HEK293 (cell line): Measurements from ENCODE around the gene C12orf57.
A peak's percentile ranks its signal among the peaks of the same experiment; 100 is the strongest.

Experiments used
- GFI1B ChIP-seq: fragments of 450-650 bp; formaldehyde crosslinking; IDR thresholded peaks from 2 replicates; pipeline ENCODE4 v1.5.1; 2016; ENCODE audit warnings: missing biosample characterization, missing genetic modification characterization
- GLI2 ChIP-seq: fragments of 450-650 bp; formaldehyde crosslinking; IDR thresholded peaks from 2 replicates; pipeline ENCODE4; 2017; ENCODE audit warnings: missing biosample characterization, missing genetic modification characterization, low read depth, borderline replicate concordance
- GLIS2 ChIP-seq: fragments of 450-650 bp; formaldehyde crosslinking; IDR thresholded peaks from 2 replicates; pipeline ENCODE4 v1.5.1; 2016; ENCODE audit warnings: missing biosample characterization, missing genetic modification characterization
- OVOL3 ChIP-seq: fragments of 450-650 bp; formaldehyde crosslinking; IDR thresholded peaks from 2 replicates; pipeline ENCODE4 v1.5.1; 2016; ENCODE audit warnings: missing biosample characterization, missing genetic modification characterization
- SP2 ChIP-seq: fragments of 450-650 bp; formaldehyde crosslinking; IDR thresholded peaks from 2 replicates; pipeline ENCODE4 v1.5.1; 2016; ENCODE audit warnings: missing biosample characterization, missing genetic modification characterization
- YY1 ChIP-seq: fragments of 450-650 bp; formaldehyde crosslinking; IDR thresholded peaks from 2 replicates; pipeline ENCODE4 v1.5.1; 2018; ENCODE audit warnings: missing biosample characterization, missing genetic modification characterization
- ZBTB8A ChIP-seq: fragments of 450-650 bp; formaldehyde crosslinking; IDR thresholded peaks from 2 replicates; pipeline ENCODE4 v1.5.1; 2016; ENCODE audit warnings: missing biosample characterization, missing genetic modification characterization
- ZEB2 ChIP-seq: fragments of 450-650 bp; formaldehyde crosslinking; IDR thresholded peaks from 2 replicates; pipeline ENCODE4 v1.5.1; 2016; ENCODE audit warnings: missing biosample characterization, missing genetic modification characterization
- ZFP3 ChIP-seq: fragments of 450-650 bp; formaldehyde crosslinking; IDR thresholded peaks from 2 replicates; pipeline ENCODE4 v1.5.1; 2016; ENCODE audit warnings: low read depth, missing biosample characterization, missing genetic modification characterization
- ZNF16 ChIP-seq: fragments of 450-650 bp; formaldehyde crosslinking; IDR thresholded peaks from 2 replicates; pipeline ENCODE4 v1.5.1; 2016; ENCODE audit warnings: low read depth, missing biosample characterization, missing genetic modification characterization
- ZNF366 ChIP-seq: fragments of 450-650 bp; formaldehyde crosslinking; conservative IDR thresholded peaks from 2 replicates; pipeline ENCODE4 v1.5.1; 2016; ENCODE audit warnings: missing biosample characterization, missing genetic modification characterization
- ZNF404 ChIP-seq: fragments of 450-650 bp; formaldehyde crosslinking; IDR thresholded peaks from 2 replicates; pipeline ENCODE4 v1.5.1; 2017; ENCODE audit warnings: missing biosample characterization, missing genetic modification characterization
- ZNF555 ChIP-seq: fragments of 450-650 bp; formaldehyde crosslinking; conservative IDR thresholded peaks from 2 replicates; pipeline ENCODE4 v1.5.1; 2017; ENCODE audit warnings: missing biosample characterization, mild to moderate bottlenecking, missing genetic modification characterization, inconsistent platforms
- ZNF561 ChIP-seq: fragments of 450-650 bp; IDR thresholded peaks from 2 replicates; pipeline ENCODE4 v1.5.1; 2018; ENCODE audit warnings: missing biosample characterization, missing genetic modification characterization, borderline replicate concordance
- ZNF571 ChIP-seq: fragments of 450-650 bp; formaldehyde crosslinking; IDR thresholded peaks from 2 replicates; pipeline ENCODE4 v1.5.0; 2017; ENCODE audit warnings: missing biosample characterization, missing genetic modification characterization
- ZNF610 ChIP-seq: fragments of 450-650 bp; formaldehyde crosslinking; IDR thresholded peaks from 2 replicates; pipeline ENCODE4 v1.5.1; 2016; ENCODE audit warnings: missing biosample characterization, missing genetic modification characterization, borderline replicate concordance
- ZSCAN30 ChIP-seq: fragments of 450-650 bp; IDR thresholded peaks from 2 replicates; pipeline ENCODE4 v1.5.1; 2018; ENCODE audit warnings: missing biosample characterization, mild to moderate bottlenecking, missing genetic modification characterization, moderate library complexity
- TF ChIP-seq, protein P1 (sequence below): fragments of 450-650 bp; formaldehyde crosslinking; IDR thresholded peaks from 2 replicates; pipeline ENCODE4 v1.5.1; 2017; ENCODE audit warnings: missing biosample characterization, mild to moderate bottlenecking, missing genetic modification characterization, moderate library complexity
- TF ChIP-seq, protein P2 (sequence below): fragments of 450-650 bp; IDR thresholded peaks from 2 replicates; pipeline ENCODE4 v1.5.1; 2018; ENCODE audit warnings: missing biosample characterization, mild to moderate bottlenecking, missing genetic modification characterization
- TF ChIP-seq, protein P3 (sequence below): fragments of 450-650 bp; formaldehyde crosslinking; IDR thresholded peaks from 2 replicates; pipeline ENCODE4 v1.5.1; 2017; ENCODE audit warnings: missing biosample characterization, missing genetic modification characterization
- TF ChIP-seq, protein P4 (sequence below): fragments of 450-650 bp; formaldehyde crosslinking; IDR thresholded peaks from 2 replicates; pipeline ENCODE4 v1.5.1; 2016; ENCODE audit warnings: missing biosample characterization, missing genetic modification characterization
- TF ChIP-seq, protein P5 (sequence below): fragments of 450-650 bp; formaldehyde crosslinking; IDR thresholded peaks from 2 replicates; pipeline ENCODE4 v1.5.1; 2016; ENCODE audit warnings: missing biosample characterization, missing genetic modification characterization
- TF ChIP-seq, protein P6 (sequence below): fragments of 450-650 bp; formaldehyde crosslinking; IDR thresholded peaks from 2 replicates; pipeline ENCODE4 v1.5.1; 2016; ENCODE audit warnings: missing biosample characterization, missing genetic modification characterization
- TF ChIP-seq, protein P7 (sequence below): fragments of 450-650 bp; formaldehyde crosslinking; IDR thresholded peaks from 2 replicates; pipeline ENCODE4 v1.5.1; 2016; ENCODE audit warnings: missing biosample characterization, missing genetic modification characterization
- TF ChIP-seq, protein P8 (sequence below): fragments of 450-650 bp; formaldehyde crosslinking; IDR thresholded peaks from 2 replicates; pipeline ENCODE4 v1.5.1; 2016; ENCODE audit warnings: missing biosample characterization, missing genetic modification characterization

The C12orf57 gene

DNA sequence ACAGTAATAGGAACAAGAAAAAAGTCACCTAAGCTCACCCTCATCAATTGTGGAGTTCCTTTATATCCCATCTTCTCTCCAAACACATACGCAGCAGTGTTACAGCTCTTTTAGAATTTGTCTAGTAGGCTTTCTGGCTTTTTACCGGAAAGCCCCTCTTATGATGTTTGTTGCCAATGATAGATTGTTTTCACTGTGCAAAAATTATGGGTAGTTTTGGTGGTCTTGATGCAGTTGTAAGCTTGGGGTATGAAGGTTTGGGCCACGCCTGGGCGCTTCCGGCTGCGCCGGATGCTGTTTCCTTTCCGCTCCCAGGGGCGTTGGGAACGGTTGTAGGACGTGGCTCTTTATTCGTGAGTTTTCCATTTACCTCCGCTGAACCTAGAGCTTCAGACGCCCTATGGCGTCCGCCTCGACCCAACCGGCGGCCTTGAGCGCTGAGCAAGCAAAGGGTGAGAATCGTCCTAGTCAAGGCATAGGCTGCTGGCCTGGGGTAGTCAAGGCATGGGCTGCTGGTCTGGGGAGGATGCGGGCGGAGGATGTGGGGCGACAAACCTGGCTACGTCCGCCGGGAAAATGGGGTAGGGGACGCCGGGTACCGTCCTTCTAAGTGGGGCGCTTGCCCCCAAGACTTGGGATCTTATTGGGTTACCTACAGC, at the start of gene C12orf57, which contains the start of gene RNU7-1 (continued):
- TF ChIP-seq, protein P1, sequence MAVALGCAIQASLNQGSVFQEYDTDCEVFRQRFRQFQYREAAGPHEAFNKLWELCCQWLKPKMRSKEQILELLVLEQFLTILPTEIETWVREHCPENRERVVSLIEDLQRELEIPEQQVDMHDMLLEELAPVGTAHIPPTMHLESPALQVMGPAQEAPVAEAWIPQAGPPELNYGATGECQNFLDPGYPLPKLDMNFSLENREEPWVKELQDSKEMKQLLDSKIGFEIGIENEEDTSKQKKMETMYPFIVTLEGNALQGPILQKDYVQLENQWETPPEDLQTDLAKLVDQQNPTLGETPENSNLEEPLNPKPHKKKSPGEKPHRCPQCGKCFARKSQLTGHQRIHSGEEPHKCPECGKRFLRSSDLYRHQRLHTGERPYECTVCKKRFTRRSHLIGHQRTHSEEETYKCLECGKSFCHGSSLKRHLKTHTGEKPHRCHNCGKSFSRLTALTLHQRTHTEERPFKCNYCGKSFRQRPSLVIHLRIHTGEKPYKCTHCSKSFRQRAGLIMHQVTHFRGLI (tag by site-specific recombination) = peak; percentile 1; the same call in 1 of the 2 replicates
- TF ChIP-seq GLI2 (tag by site-specific recombination) = no peak; the same call in 1 of the 2 replicates
- 0 out of 2 replicates have a peak, but pooled peaks have one; percentile 10 for TF ChIP-seq ZNF366 (tag by site-specific recombination)
- TF ChIP-seq GFI1B (tag by site-specific recombination) = peak; percentile 10; the same call in 1 of the 2 replicates
- TF ChIP-seq ZNF561 (tag by site-specific recombination) = peak; percentile 42; the same call in 1 of the 2 replicates
- TF ChIP-seq ZSCAN30 = peak; percentile 62
- TF ChIP-seq ZBTB8A (tag by site-specific recombination) = no peak
- peak; percentile 5; the same call in 1 of the 2 replicates for TF ChIP-seq OVOL3 (tag by site-specific recombination)
- 0 out of 2 replicates have a peak, but pooled peaks have one; percentile 30 for TF ChIP-seq ZEB2
- no peak for TF ChIP-seq GLIS2 (tag by site-specific recombination)
- no peak for TF ChIP-seq ZNF16
- TF ChIP-seq, protein P2, sequence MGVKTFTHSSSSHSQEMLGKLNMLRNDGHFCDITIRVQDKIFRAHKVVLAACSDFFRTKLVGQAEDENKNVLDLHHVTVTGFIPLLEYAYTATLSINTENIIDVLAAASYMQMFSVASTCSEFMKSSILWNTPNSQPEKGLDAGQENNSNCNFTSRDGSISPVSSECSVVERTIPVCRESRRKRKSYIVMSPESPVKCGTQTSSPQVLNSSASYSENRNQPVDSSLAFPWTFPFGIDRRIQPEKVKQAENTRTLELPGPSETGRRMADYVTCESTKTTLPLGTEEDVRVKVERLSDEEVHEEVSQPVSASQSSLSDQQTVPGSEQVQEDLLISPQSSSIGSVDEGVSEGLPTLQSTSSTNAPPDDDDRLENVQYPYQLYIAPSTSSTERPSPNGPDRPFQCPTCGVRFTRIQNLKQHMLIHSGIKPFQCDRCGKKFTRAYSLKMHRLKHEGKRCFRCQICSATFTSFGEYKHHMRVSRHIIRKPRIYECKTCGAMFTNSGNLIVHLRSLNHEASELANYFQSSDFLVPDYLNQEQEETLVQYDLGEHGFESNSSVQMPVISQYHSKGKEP (tag by site-specific recombination) = peak; percentile 62
- TF ChIP-seq ZNF571 (tag by site-specific recombination) = no peak
- TF ChIP-seq, protein P3, sequence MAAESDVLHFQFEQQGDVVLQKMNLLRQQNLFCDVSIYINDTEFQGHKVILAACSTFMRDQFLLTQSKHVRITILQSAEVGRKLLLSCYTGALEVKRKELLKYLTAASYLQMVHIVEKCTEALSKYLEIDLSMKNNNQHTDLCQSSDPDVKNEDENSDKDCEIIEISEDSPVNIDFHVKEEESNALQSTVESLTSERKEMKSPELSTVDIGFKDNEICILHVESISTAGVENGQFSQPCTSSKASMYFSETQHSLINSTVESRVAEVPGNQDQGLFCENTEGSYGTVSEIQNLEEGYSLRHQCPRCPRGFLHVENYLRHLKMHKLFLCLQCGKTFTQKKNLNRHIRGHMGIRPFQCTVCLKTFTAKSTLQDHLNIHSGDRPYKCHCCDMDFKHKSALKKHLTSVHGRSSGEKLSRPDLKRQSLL (tag by site-specific recombination) = peak; percentile 66; the same call in 1 of the 2 replicates
- TF ChIP-seq, protein P4, sequence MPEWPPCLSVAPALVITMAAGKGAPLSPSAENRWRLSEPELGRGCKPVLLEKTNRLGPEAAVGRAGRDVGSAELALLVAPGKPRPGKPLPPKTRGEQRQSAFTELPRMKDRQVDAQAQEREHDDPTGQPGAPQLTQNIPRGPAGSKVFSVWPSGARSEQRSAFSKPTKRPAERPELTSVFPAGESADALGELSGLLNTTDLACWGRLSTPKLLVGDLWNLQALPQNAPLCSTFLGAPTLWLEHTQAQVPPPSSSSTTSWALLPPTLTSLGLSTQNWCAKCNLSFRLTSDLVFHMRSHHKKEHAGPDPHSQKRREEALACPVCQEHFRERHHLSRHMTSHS (tag by site-specific recombination) = no peak
- TF ChIP-seq ZNF555 (tag by site-specific recombination) = no peak
- TF ChIP-seq ZNF610 (tag by site-specific recombination) = 0 out of 2 replicates have a peak, but pooled peaks have one; percentile 33
- TF ChIP-seq, protein P5, sequence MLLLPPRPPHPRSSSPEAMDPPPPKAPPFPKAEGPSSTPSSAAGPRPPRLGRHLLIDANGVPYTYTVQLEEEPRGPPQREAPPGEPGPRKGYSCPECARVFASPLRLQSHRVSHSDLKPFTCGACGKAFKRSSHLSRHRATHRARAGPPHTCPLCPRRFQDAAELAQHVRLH (tag by site-specific recombination) = peak; percentile 88
- TF ChIP-seq YY1 (tag by site-specific recombination) = peak; percentile 75; the same call in 1 of the 2 replicates
- TF ChIP-seq ZFP3 (tag by site-specific recombination) = 0 out of 2 replicates have a peak, but pooled peaks have one; percentile 48
- TF ChIP-seq SP2 = peak; percentile 66
- TF ChIP-seq, protein P6, sequence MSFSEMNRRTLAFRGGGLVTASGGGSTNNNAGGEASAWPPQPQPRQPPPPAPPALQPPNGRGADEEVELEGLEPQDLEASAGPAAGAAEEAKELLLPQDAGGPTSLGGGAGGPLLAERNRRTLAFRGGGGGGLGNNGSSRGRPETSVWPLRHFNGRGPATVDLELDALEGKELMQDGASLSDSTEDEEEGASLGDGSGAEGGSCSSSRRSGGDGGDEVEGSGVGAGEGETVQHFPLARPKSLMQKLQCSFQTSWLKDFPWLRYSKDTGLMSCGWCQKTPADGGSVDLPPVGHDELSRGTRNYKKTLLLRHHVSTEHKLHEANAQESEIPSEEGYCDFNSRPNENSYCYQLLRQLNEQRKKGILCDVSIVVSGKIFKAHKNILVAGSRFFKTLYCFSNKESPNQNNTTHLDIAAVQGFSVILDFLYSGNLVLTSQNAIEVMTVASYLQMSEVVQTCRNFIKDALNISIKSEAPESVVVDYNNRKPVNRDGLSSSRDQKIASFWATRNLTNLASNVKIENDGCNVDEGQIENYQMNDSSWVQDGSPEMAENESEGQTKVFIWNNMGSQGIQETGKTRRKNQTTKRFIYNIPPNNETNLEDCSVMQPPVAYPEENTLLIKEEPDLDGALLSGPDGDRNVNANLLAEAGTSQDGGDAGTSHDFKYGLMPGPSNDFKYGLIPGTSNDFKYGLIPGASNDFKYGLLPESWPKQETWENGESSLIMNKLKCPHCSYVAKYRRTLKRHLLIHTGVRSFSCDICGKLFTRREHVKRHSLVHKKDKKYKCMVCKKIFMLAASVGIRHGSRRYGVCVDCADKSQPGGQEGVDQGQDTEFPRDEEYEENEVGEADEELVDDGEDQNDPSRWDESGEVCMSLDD (tag by site-specific recombination) = peak; percentile 89; the same call in 1 of the 2 replicates
- no peak for TF ChIP-seq ZNF404 (tag by site-specific recombination)
- TF ChIP-seq, protein P7, sequence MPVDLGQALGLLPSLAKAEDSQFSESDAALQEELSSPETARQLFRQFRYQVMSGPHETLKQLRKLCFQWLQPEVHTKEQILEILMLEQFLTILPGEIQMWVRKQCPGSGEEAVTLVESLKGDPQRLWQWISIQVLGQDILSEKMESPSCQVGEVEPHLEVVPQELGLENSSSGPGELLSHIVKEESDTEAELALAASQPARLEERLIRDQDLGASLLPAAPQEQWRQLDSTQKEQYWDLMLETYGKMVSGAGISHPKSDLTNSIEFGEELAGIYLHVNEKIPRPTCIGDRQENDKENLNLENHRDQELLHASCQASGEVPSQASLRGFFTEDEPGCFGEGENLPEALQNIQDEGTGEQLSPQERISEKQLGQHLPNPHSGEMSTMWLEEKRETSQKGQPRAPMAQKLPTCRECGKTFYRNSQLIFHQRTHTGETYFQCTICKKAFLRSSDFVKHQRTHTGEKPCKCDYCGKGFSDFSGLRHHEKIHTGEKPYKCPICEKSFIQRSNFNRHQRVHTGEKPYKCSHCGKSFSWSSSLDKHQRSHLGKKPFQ (tag by site-specific recombination) = peak; percentile 42; the same call in 1 of the 2 replicates
- TF ChIP-seq, protein P8, sequence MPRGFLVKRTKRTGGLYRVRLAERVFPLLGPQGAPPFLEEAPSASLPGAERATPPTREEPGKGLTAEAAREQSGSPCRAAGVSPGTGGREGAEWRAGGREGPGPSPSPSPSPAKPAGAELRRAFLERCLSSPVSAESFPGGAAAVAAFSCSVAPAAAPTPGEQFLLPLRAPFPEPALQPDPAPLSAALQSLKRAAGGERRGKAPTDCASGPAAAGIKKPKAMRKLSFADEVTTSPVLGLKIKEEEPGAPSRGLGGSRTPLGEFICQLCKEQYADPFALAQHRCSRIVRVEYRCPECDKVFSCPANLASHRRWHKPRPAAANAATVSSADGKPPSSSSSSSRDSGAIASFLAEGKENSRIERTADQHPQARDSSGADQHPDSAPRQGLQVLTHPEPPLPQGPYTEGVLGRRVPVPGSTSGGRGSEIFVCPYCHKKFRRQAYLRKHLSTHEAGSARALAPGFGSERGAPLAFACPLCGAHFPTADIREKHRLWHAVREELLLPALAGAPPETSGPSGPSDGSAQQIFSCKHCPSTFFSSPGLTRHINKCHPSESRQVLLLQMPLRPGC (tag by site-specific recombination) = peak; percentile 50; the same call in 1 of the 2 replicates
